ENCODE measurements around the gene PDE5A.
"Not testable (repeated sequence)": the region's sequence is repeated elsewhere in the genome, so short reads cannot be mapped to it uniquely, and the experiment has no call there.

GRCh38 chr4:119453286-119453685 lies 175.3 kb downstream of the PDE5A start:
- TF ChIP-seq ZNF24 (IDR thresholded peaks at IDR 0.05); NFYB (IDR thresholded peaks at IDR 0.05; ENCODE audit: insufficient read depth, low read depth, low read length); POLR2A (IDR thresholded peaks at IDR 0.05; ENCODE audit: low read depth, low read length); ZZZ3 (IDR thresholded peaks at IDR 0.05; ENCODE audit: control insufficient read depth, insufficient read length, low read depth); CEBPB (IDR thresholded peaks at IDR 0.05; ENCODE audit: borderline replicate concordance in 1 of 2, low read depth in 2 of 2, low read length in 2 of 2); NFIC (IDR thresholded peaks at IDR 0.05; ENCODE audit: low read depth, low read length); RFX5 (IDR thresholded peaks at IDR 0.05; ENCODE audit: low read depth, low read length); SP1 (IDR thresholded peaks at IDR 0.05; ENCODE audit: low read depth, low read length); GABPA (IDR thresholded peaks at IDR 0.05; ENCODE audit: low read depth); MYC (IDR thresholded peaks at IDR 0.05; ENCODE audit: insufficient read depth, insufficient read length, insufficient replicate concordance, low read length, severe bottlenecking); RAD21 (IDR thresholded peaks at IDR 0.05; ENCODE audit: insufficient read depth, low read depth, low read length): not testable (repeated sequence)
- TF ChIP-seq, protein P1, sequence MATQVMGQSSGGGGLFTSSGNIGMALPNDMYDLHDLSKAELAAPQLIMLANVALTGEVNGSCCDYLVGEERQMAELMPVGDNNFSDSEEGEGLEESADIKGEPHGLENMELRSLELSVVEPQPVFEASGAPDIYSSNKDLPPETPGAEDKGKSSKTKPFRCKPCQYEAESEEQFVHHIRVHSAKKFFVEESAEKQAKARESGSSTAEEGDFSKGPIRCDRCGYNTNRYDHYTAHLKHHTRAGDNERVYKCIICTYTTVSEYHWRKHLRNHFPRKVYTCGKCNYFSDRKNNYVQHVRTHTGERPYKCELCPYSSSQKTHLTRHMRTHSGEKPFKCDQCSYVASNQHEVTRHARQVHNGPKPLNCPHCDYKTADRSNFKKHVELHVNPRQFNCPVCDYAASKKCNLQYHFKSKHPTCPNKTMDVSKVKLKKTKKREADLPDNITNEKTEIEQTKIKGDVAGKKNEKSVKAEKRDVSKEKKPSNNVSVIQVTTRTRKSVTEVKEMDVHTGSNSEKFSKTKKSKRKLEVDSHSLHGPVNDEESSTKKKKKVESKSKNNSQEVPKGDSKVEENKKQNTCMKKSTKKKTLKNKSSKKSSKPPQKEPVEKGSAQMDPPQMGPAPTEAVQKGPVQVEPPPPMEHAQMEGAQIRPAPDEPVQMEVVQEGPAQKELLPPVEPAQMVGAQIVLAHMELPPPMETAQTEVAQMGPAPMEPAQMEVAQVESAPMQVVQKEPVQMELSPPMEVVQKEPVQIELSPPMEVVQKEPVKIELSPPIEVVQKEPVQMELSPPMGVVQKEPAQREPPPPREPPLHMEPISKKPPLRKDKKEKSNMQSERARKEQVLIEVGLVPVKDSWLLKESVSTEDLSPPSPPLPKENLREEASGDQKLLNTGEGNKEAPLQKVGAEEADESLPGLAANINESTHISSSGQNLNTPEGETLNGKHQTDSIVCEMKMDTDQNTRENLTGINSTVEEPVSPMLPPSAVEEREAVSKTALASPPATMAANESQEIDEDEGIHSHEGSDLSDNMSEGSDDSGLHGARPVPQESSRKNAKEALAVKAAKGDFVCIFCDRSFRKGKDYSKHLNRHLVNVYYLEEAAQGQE (IDR thresholded peaks at IDR 0.05; ENCODE audit: low read depth, low read length) = not testable (repeated sequence)

Data from GM12878 (cell line).